ENCODE results near the gene SEZ6. TPM values are rescaled to one million over a fixed set of nuclear protein-coding genes. Genes with fewer than 3 reads are reported as not detected.

The SEZ6 gene
- total RNA-seq, 4 donors from 2014 or later, result 0.42 to 0.83 (median 0.52) TPM; not detected in 1

DNA sequence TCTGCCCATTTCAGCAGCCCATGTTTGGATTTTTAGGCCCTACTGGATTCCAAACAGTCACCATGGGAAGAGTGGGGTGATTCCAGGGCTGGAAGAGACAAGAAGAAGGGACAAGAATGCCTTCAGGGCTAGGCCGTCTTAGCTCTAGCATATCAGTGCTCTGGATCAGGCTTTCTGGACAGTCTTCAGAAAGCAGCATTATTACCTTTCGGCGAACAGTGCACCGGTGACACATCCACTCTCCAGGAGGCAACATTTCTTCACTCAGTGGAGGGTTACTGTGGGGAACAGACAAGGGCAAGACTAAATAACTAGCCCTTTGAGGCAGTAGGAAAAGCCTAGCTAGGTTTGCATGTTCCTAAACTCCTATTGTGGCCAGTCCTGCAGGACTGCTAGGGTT is 79.0 kb downstream of the SEZ6 start:
- H3K27me3 ChIP-seq, result no peaks in the 10 kb centered on the region
- peak overlapping the region in 3 of 4 donors; percentile 26 to 48 (median 28) for H3K27ac ChIP-seq (replicated peaks in 1 of 4)
- DNase-seq (ENCODE audit: extremely low spot score), result no peak
- intact Hi-C loops (cut with DNase I), result no loop called here
- H3K36me3 ChIP-seq, result peaks cover 17 to 48% (median 35%) of the 10 kb centered on the region in 4 donors
- TF ChIP-seq, protein P1, sequence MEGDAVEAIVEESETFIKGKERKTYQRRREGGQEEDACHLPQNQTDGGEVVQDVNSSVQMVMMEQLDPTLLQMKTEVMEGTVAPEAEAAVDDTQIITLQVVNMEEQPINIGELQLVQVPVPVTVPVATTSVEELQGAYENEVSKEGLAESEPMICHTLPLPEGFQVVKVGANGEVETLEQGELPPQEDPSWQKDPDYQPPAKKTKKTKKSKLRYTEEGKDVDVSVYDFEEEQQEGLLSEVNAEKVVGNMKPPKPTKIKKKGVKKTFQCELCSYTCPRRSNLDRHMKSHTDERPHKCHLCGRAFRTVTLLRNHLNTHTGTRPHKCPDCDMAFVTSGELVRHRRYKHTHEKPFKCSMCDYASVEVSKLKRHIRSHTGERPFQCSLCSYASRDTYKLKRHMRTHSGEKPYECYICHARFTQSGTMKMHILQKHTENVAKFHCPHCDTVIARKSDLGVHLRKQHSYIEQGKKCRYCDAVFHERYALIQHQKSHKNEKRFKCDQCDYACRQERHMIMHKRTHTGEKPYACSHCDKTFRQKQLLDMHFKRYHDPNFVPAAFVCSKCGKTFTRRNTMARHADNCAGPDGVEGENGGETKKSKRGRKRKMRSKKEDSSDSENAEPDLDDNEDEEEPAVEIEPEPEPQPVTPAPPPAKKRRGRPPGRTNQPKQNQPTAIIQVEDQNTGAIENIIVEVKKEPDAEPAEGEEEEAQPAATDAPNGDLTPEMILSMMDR (IDR thresholded peaks at IDR 0.05), result no peak
- TF ChIP-seq EP300 (IDR thresholded peaks at IDR 0.05), result no peak
- no peak for TF ChIP-seq POLR2A (IDR thresholded peaks at IDR 0.05; ENCODE audit: low read depth)
- no peak for TF ChIP-seq POLR2AphosphoS5 (IDR thresholded peaks at IDR 0.05)
- peaks cover 5 to 49% (median 12%) of the 10 kb centered on the region in 4 donors for H3K4me1 ChIP-seq
- H3K9me3 ChIP-seq, result no peaks in the 10 kb centered on the region
- no peak overlapping the region for H3K4me3 ChIP-seq
- 94% methylated on average over 4 of the region's 4 CpGs for WGBS

DNA sequence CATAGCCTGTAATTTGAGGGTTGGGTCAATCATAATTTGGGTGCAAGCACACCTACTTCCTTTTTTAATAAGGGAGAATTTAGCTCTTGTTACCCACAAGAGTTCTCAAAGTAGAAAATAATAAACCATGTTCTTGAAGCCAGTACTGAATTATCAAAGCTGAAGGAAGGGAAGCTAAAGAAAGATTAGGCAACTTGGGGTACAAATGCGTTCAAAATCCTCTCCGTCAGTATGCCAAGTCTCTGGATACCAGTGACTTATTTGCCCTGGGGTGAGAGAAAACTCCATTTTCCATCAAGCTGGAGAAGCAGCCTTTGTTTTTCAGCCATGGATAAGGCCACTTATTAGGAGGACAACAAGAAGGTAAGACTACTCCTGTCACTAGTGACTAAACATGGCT is 79.5 kb downstream of the SEZ6 start:
- TF ChIP-seq, protein P1 (IDR thresholded peaks at IDR 0.05), result no peak
- TF ChIP-seq POLR2A (IDR thresholded peaks at IDR 0.05; ENCODE audit: low read depth), result no peak
- TF ChIP-seq EP300 (IDR thresholded peaks at IDR 0.05), result no peak
- TF ChIP-seq POLR2AphosphoS5 (IDR thresholded peaks at IDR 0.05), result no peak
- no peaks in the 10 kb centered on the region for H3K9me3 ChIP-seq
- WGBS, result 75% methylated on average over 2 of the region's 2 CpGs
- no peak for DNase-seq (ENCODE audit: extremely low spot score)
- peaks cover 5 to 46% (median 12%) of the 10 kb centered on the region in 4 donors for H3K4me1 ChIP-seq
- no peaks in the 10 kb centered on the region for H3K27me3 ChIP-seq
- intact Hi-C loops (cut with DNase I), result no loop called here
- H3K27ac ChIP-seq (replicated peaks in 1 of 4), result peak overlapping the region in 3 of 4 donors; percentile 26 to 48 (median 28)
- no peak overlapping the region for H3K4me3 ChIP-seq
- peaks cover 17 to 52% (median 39%) of the 10 kb centered on the region in 4 donors for H3K36me3 ChIP-seq

DNA sequence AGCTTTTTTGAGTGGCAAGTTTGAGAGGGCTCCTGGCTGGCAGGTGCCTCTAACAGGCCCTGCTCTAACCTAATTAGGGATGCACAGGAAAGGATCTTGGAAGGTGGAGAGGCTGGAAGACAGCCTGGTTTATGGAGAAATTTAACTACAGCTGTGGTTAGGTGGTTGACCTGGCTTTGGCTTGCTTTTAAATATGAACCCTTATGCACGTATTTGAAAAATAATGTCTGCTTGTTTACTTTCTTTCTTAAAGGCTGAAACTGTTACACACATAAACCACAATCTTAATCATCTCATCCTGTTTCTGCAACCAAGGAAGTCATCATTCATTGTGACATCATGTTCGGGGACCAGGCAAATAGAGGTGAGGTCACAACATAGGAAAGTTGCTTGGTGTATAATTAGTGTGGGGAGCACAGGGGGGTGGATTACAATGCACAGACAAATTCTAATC is 79.9 kb downstream of the SEZ6 start:
- no peaks in the 10 kb centered on the region for H3K9me3 ChIP-seq
- peak overlapping the region in 3 of 4 donors; percentile 4 to 30 (median 9) for H3K27ac ChIP-seq (replicated peaks in 1 of 4)
- no peaks in the 10 kb centered on the region for H3K27me3 ChIP-seq
- TF ChIP-seq POLR2AphosphoS5 (IDR thresholded peaks at IDR 0.05) (no peak), POLR2A (IDR thresholded peaks at IDR 0.05; ENCODE audit: low read depth) (no peak), EP300 (IDR thresholded peaks at IDR 0.05) (no peak)
- TF ChIP-seq, protein P1 (IDR thresholded peaks at IDR 0.05), result no peak
- H3K36me3 ChIP-seq, result peaks cover 20 to 56% (median 43%) of the 10 kb centered on the region in 4 donors
- intact Hi-C loops (cut with DNase I), result no loop called here
- H3K4me1 ChIP-seq, result peaks cover 5 to 42% (median 12%) of the 10 kb centered on the region in 4 donors
- WGBS, result 25% methylated on average over 2 of the region's 2 CpGs
- no peak for DNase-seq (ENCODE audit: extremely low spot score)
- H3K4me3 ChIP-seq, result no peak overlapping the region

DNA sequence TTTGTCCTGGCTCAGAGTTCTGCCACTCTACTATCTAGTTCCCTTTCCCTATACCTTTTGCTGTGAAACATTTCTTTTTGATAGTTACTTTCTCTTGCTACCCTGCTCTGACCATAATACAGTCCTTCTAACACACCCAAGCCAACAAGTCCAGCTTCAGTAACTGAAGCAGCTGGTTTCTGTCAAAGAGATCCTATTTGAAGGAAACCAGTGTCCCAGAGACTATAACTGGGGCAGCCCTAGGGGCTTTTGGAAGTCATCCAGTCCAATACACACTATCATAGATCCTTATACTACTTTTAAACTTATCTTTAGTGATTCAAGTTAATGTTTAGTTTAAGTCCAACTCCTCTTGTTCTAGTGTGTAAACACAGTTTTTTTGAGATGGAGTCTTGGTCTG is 85.6 kb downstream of the SEZ6 start:
- Histone ChIP-seq H3K36me3 (peaks cover 66 to 93% (median 91%) of the 10 kb centered on the region in 4 donors), H3K27ac (replicated peaks in 1 of 4) (no peak overlapping the region), H3K4me3 (no peak overlapping the region), H3K9me3 (no peaks in the 10 kb centered on the region), H3K27me3 (peaks cover 0 to 3% (median 0%) of the 10 kb centered on the region in 4 donors), H3K4me1 (peaks cover 0 to 13% (median 2%) of the 10 kb centered on the region in 4 donors)
- no peak for DNase-seq (ENCODE audit: extremely low spot score)
- no peak for TF ChIP-seq EP300 (IDR thresholded peaks at IDR 0.05)
- no peak for TF ChIP-seq POLR2AphosphoS5 (IDR thresholded peaks at IDR 0.05)
- no peak for TF ChIP-seq POLR2A (IDR thresholded peaks at IDR 0.05; ENCODE audit: low read depth)
- TF ChIP-seq, protein P1 (IDR thresholded peaks at IDR 0.05), result no peak
- intact Hi-C loops (cut with DNase I), result no loop called here

DNA sequence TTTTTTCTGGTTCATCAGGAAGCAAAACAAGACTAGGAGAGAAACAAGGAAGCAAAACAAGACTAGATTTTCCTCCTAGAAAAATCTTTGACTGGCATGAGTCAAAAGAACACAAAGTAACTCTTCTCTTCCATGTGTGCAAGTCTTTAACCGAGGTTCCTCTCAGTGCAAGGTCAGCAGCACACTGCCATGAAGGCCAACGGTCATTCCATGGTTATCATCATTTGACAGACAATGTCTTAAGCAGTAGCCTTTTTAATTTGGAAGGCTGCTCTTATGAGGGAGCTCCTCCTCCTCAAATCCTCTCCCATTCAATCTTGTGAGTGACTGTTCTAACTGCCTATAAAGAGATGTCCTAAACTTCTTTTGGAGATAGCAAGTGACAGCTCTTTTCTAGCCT is 87.5 kb downstream of the SEZ6 start:
- Histone ChIP-seq H3K27me3 (peaks cover 0 to 3% (median 0%) of the 10 kb centered on the region in 4 donors), H3K36me3 (peaks cover 63 to 100% (median 94%) of the 10 kb centered on the region in 4 donors), H3K4me1 (peaks cover 0 to 13% (median 2%) of the 10 kb centered on the region in 4 donors), H3K27ac (replicated peaks in 1 of 4) (no peak overlapping the region), H3K9me3 (no peaks in the 10 kb centered on the region), H3K4me3 (no peak overlapping the region)
- intact Hi-C loops (cut with DNase I), result loop anchor here (5.0 kb wide), 1 partner anchor 156 kb away; no protein-coding TSS in a partner anchor
- TF ChIP-seq, protein P1 (IDR thresholded peaks at IDR 0.05), result no peak
- TF ChIP-seq EP300 (IDR thresholded peaks at IDR 0.05) (no peak), POLR2A (IDR thresholded peaks at IDR 0.05; ENCODE audit: low read depth) (no peak), POLR2AphosphoS5 (IDR thresholded peaks at IDR 0.05) (no peak)
- WGBS, result 80% methylated on average over 2 of the region's 2 CpGs
- no peak for DNase-seq (ENCODE audit: extremely low spot score)

Measured in esophagus muscularis mucosa (tissue), 4 donors.